CD4-positive, alpha-beta T cell treated with Interleukin-2 at 100 ng/mL for 4 hours (primary cell): ENCODE results near the gene GALNT6.
A peak's percentile ranks its signal among the peaks of the same experiment; 100 is the strongest.

Source experiments
- DNase-seq: peaks from one replicate; pipeline ENCODE4 v3.0.0-alpha.2; 2020; ENCODE audit warnings: low spot score

The GALNT6 gene

GRCh38 chr12:51323317-51323960 is 67.8 kb downstream of the GALNT6 start:
- peak; percentile 67 for DNase-seq

- DNase-seq, result no peak
These were observed 68.8 kb downstream of the GALNT6 start for GRCh38 chr12:51322452-51322851.

- no peak for DNase-seq
These were observed 69.3 kb downstream of the GALNT6 start for GRCh38 chr12:51321882-51322281.

DNA sequence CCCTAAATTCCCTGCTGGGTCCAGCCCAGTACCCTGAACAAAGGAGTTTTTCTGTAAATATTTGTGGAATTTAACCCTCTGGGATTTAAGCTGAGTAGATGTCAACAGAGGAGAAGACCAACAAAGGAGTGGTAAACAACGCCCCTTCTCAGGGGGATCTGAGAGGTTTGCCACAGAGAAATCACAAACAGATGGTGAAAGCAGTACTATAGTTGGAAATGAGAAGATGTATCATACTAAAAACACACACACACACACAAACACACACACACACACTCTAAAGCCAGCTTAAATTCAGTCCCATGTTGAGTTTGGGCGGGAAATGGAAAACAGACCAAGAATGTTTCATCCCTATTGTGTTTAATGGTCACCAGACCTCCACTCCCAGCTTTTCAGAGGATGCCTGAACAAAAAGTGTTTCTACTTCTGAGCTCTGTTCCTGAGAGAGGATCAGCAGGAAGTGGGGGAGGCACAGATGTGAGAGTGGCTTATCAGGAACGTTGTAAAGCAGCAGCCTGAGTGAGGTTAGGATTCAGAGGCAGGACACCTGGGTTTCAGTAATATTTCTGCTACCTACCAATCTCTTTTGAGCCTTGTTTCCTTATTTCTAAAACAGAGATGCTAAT is 70.4 kb downstream of the GALNT6 start:
- peak; percentile 24 for DNase-seq

GRCh38 chr12:51320311-51320694 is 70.9 kb downstream of the GALNT6 start:
- DNase-seq, result no peak

DNA sequence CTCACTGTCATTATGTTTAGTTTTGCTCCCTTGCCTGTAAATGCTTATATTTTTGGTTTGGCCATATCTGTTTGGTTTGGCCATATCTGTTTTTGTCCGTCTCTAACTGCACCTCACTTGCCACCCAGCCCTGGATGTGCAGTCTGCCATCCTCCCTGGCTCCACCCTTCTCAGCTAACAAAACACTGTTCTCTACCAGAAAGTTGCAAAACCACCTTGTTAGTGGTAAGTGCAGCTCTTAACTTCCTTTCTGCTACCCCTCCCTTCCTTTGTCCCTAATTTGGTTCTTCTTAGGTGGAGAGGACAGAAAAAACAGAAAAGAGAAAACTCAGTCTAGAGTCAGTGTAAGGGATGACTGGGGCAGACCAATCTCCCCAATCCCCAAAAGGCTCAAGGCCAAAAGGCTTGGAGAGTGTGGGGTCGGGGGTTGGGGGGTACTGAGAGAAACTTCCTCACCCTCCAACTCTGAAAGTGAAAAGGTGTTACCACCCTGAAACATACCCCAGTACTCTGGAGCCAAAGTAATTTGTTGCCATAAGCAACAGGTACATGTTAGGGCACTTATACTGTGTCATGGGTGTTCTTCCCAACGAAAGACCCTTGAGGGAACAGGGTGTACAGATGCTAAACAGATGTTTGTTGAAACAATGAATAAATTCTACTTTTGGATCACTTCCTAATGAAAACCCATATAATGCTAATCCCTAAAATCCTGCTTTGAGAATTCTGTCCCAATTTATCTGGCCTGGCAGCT is 72.2 kb downstream of the GALNT6 start:
- DNase-seq, result peak; percentile 78

DNA sequence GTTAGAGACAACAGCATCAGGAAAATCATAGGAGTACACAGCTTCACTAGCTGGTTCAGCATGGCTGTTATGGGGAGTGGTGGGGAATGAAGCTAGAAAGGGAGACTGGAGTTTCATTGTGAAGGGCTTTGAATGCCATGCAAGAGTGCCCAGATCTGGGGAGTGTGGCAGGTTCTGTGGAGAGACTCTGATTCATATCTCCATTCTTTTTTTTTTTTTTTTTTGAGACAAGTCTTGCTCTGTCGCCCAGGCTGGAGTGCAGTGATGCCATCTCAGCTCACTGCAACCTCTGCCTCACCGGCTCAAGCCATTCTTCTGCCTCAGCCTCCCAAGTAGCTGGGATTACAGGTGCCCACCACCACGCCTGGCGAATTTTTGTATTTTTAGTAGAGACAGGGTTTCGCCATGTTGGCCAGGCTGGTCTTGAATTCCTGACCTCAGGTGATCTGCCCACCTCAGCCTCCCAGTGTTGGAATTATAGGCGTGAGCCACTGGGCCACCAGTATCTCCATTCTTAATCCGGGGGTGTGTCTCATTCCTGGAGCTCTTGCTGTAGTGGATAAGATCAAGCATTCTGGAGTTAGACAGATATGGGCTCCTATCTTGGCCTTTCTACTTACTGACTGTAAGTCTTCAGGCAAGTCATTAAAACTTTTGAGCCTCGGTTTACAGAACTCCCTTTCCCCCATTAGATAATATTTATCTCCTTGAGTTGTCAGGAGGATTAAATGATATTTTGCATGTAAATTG is 73.0 kb downstream of the GALNT6 start:
- DNase-seq, result peak; percentile 24

GRCh38 chr12:51311389-51311788 is 79.8 kb downstream of the GALNT6 start:
- no peak for DNase-seq

DNA sequence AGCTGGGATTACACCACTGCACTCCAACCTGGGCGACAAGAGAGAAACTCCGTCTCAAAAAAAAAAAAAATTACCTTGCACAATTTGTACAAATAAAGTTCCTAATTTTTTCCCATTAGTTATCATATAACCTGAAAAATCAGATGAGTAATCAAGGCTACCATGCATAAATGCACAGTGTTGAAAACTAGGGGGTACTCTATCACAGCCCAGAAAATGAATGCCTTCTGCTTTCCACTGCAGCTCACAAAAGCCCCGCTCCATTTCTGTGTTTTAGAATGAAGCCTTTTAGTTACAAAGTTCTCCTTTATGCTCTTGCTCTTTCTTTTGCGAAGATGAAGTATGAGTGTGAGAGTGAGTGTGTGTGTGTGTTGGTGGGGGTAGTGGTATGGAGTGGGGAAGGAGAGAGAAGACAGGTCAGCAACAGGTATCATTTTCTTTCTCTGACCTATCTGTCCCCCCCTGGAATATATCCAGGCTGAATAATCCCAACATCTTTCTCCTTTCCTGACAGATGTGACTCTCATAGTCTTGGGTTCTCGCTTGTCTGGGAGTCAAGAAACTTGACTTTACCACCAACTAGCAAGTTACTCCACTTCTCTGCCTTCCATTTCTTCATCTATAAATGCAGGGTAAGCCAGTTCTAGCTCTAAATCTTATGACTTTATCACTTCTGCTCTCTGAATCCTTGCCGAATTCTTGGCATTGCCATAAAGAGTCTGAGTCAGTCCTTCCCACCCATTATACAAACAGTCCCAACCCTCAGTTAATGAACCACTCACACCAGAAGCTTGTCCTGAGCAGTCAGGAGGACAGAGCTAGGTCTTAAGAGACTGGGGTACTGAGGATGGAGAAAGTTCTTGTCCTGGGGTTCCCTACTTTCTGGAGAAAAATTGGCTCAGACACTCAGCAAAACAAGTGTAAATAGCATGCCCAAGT is 83.3 kb downstream of the GALNT6 start:
- DNase-seq, result no peak

DNA sequence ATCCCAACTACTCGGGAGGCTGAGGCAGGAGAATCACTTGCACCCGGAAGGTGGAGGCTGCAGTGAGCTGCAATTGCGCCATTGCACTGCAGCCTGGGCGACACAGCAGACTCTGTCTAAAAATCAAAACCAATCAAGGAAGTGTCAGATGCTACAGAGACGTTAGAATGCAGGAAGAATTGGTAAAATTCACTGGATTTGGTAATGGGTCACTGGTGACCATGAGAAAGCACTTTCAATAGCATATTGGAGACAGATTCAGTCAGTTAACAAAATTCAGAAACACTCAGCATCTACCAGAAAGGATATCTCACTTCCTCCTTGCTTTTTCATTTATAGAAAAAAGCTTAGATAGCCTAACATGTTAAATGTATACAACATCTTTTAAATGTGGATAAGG is 84.7 kb downstream of the GALNT6 start:
- DNase-seq, result no peak
